Endothelial cell of umbilical vein (primary cell): ENCODE results near the gene MMP28. TPM values are rescaled to one million over a fixed set of nuclear protein-coding genes. Genes with fewer than 3 reads are reported as not detected.
A peak's percentile ranks its signal among the peaks of the same experiment; 100 is the strongest.

Experiments used
- BruUV-seq: library from RNA; stranded (reverse); fragments of 400-500 nt; replicated peaks from 2 replicates; lab custom pipeline; 2021; lab: Mats Ljungman, UMichigan
- CTCF ChIA-PET: fragments of 300-600, 350-600 bp; sonication (Branson Sonifier 250); formaldehyde crosslinking; loops from one replicate; lab custom pipeline; 2021; ENCODE audit warnings: antibody characterized with exemption, inconsistent platforms; lab: Charles Lee
- POLR2A ChIA-PET: fragments of 300-600, 350-600 bp; sonication (Branson Sonifier 250); formaldehyde crosslinking; loops from one replicate; lab custom pipeline; 2021; ENCODE audit warnings: antibody characterized with exemption, inconsistent platforms; lab: Charles Lee
- DNase-seq: peaks from one replicate; pipeline ENCODE4 v3.0.0-alpha.2; 2011; ENCODE audit warnings: low read depth, low spot score
- FAIRE-seq: peaks from 2 replicates; lab custom pipeline; 2011; peaks lifted over from hg19 to GRCh38; lab: Jason Lieb, UNC
- H2AFZ ChIP-seq: 2 replicates; pipeline ENCODE4 v1.6.0; 2012; ENCODE audit warnings: low read depth, low read length, control low read depth, inconsistent platforms
- H3K27ac ChIP-seq: 2 replicates; pipeline ENCODE4 v1.5.1; 2011; ENCODE audit warnings: low read depth, mild to moderate bottlenecking, control low read depth, low read length, moderate library complexity; ENCODE audit not compliant: insufficient read depth
- H3K27me3 ChIP-seq, 2 experiments: 2 replicates each; pipeline versions ENCODE4 v1.6.0 to v1.6.1; 2011; ENCODE audit warnings: low read length in 2 of 2, mixed read lengths in 1 of 2; ENCODE audit not compliant: control insufficient read depth in 2 of 2, insufficient read depth in 2 of 2
- H3K36me3 ChIP-seq, 2 experiments: 2 replicates in 1 of 2; 3 replicates in 1 of 2; pipeline ENCODE4 v1.5.1; 2011; ENCODE audit warnings: low read length in 2 of 2, mild to moderate bottlenecking in 1 of 2, moderate library complexity in 1 of 2; ENCODE audit not compliant: control insufficient read depth in 2 of 2, insufficient read depth in 2 of 2; ENCODE audit errors: extremely low read depth in 1 of 2
- H3K4me1 ChIP-seq: 3 replicates; pipeline ENCODE4 v1.5.1; 2011; ENCODE audit warnings: mild to moderate bottlenecking, low read length; ENCODE audit not compliant: control insufficient read depth, insufficient read depth; ENCODE audit errors: extremely low read depth
- H3K4me2 ChIP-seq: 2 replicates; pipeline ENCODE4 v1.6.1; 2011; ENCODE audit warnings: low read length, control low read depth, mixed read lengths; ENCODE audit not compliant: insufficient read depth
- H3K4me3 ChIP-seq, 3 experiments: fragments of 200-600 bp in 1 of 3; sonication (generic), shearing (Covaris generic) in 1 of 3; replicated peaks in 1 of 3; 2 replicates each; pipeline ENCODE4 v1.5.1; 2011 to 2016; ENCODE audit warnings: control low read depth in 3 of 3, low read length in 3 of 3, mild to moderate bottlenecking in 2 of 3, inconsistent platforms in 1 of 3, low read depth in 1 of 3, moderate library complexity in 1 of 3; ENCODE audit not compliant: insufficient read depth in 1 of 3
- H3K79me2 ChIP-seq: 2 replicates; pipeline ENCODE4 v1.6.0; 2012; ENCODE audit warnings: low read length, inconsistent platforms; ENCODE audit not compliant: control insufficient read depth, insufficient read depth
- H3K9ac ChIP-seq: replicated peaks from 2 replicates; pipeline ENCODE3; 2011; ENCODE audit warnings: low read length, control low read depth; ENCODE audit not compliant: insufficient read depth; ENCODE audit errors: extremely low read depth
- H3K9me1 ChIP-seq: replicated peaks from 3 replicates; pipeline ENCODE4 v1.6.0; 2011; ENCODE audit warnings: mild to moderate bottlenecking, low read length; ENCODE audit not compliant: control insufficient read depth, insufficient read depth; ENCODE audit errors: extremely low read depth
- H3K9me3 ChIP-seq: replicated peaks from 2 replicates; pipeline ENCODE4 v1.5.1; 2012; ENCODE audit warnings: low read length, inconsistent platforms; ENCODE audit not compliant: control insufficient read depth, insufficient read depth
- H4K20me1 ChIP-seq: replicated peaks from 2 replicates; pipeline ENCODE3; 2011; ENCODE audit warnings: mild to moderate bottlenecking, low read length; ENCODE audit not compliant: control insufficient read depth, insufficient read depth; ENCODE audit errors: extremely low read depth
- EZH2 ChIP-seq: IDR thresholded peaks from 2 replicates; pipeline ENCODE4 v1.6.1; 2012; ENCODE audit warnings: borderline replicate concordance, low read depth, mild to moderate bottlenecking, moderate library complexity, low read length, inconsistent platforms; ENCODE audit not compliant: severe bottlenecking
- FOS ChIP-seq: IDR thresholded peaks from 2 replicates; pipeline ENCODE4 v1.6.1; 2011; ENCODE audit warnings: mild to moderate bottlenecking, low read length, moderate library complexity, borderline replicate concordance; ENCODE audit not compliant: insufficient read depth
- GATA2 ChIP-seq: IDR thresholded peaks from 2 replicates; pipeline ENCODE4 v1.7.0; 2011; ENCODE audit warnings: low read depth, mild to moderate bottlenecking, moderate library complexity, mixed read lengths, low read length; ENCODE audit not compliant: insufficient read length, insufficient read depth
- JUN ChIP-seq: IDR thresholded peaks from 2 replicates; pipeline ENCODE4 v1.6.1; 2011; ENCODE audit warnings: borderline replicate concordance, low read depth; ENCODE audit not compliant: insufficient read length, insufficient read depth
- MYC ChIP-seq: IDR thresholded peaks from one replicate; pipeline ENCODE4 v1.6.1; 2011; ENCODE audit warnings: mild to moderate bottlenecking, low read depth, low read length
- POLR2AphosphoS5 ChIP-seq: IDR thresholded peaks from 2 replicates; pipeline ENCODE4 v1.6.1; 2012; ENCODE audit warnings: low read depth, mild to moderate bottlenecking, control low read depth, low read length, moderate library complexity; ENCODE audit not compliant: insufficient read depth
- dilution Hi-C: fragments of 300-500 bp; cut with MboI; formaldehyde crosslinking; loops from one replicate; pipeline ENCODE4 v1.15.0; 2019; ENCODE audit warnings: low sequenced_read_pairs; ENCODE audit not compliant: extremely low pct_ligation_motif_present
- intact Hi-C: fragments of 100-400 bp; cut with micrococcal nuclease; formaldehyde crosslinking; loops from one replicate; pipeline ENCODE4 v1.10.0; 2022
- polyA plus RNA-seq, 4 experiments: library from polyadenylated mRNA; depleted of rRNA in 3 of 4; stranded (reverse) in 3 of 4; unstranded in 1 of 4; fragments of >200 nt; gene quantifications; 2 replicates each; pipeline versions ENCODE4 v1.2.1 to v1.2.3, GENCODE V29; 2011 to 2012; ENCODE audit warnings: missing spikeins in 1 of 4
- total RNA-seq: library from RNA; stranded (reverse); gene quantifications from 2 replicates; pipeline ENCODE4 v1.2.3, GENCODE V29; 2021
- TF ChIP-seq, protein P1 (sequence below), 2 donors: IDR thresholded peaks; 1 replicate in 1 of 2; 2 replicates in 1 of 2; pipeline ENCODE4 v1.5.1; 2011; ENCODE audit warnings: low read length in 2 of 2, mild to moderate bottlenecking in 2 of 2, moderate library complexity in 2 of 2, control low read depth in 1 of 2, inconsistent platforms in 1 of 2, low read depth in 1 of 2; ENCODE audit not compliant: insufficient read depth in 1 of 2; ENCODE audit errors: extremely low read depth in 1 of 2

The MMP28 gene
- total and polyA plus RNA-seq, 2 donors (not counting 3 experiments of a cell fraction or from before 2014, with no cell fraction given): 6.1 to 7.1 TPM

DNA sequence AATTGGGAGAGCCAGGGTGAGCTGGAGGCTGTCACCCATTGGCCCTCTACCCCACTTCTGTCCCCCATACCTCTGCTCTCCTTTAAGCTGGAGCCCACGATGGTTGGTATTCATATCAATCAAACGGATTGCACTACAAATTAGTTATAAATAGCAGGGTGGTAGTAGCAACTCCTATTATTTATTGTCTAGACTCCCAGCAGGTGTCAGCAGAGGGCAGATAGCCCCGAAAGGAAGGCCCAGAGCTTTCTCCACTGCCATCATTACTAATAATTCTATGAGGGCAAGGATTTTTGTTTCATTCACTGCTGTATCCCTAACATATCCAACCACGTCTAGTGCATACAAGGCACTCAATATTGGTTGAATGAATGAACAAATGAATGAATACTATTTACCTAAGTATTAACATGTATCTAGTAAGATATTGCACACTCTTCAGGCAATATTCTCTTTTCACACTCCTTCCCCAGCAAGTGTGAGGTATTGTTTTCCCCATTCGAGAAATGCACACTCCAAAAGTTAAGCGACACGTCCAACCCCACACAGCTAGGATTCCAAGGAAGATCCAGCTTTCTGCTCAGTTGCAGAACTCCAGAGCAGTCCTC lies 28.4 kb downstream of the MMP28 start:
- Histone ChIP-seq H3K27me3 (peaks cover 2 to 3% of the 10 kb centered on the region in 2 experiments), H3K27ac (no peak overlapping the region), H3K9me1 (no peaks in the 10 kb centered on the region), H3K36me3 (no peaks in the 10 kb centered on the region), H2AFZ (no peak overlapping the region), H3K4me3 (no peak overlapping the region), H3K79me2 (no peaks in the 10 kb centered on the region), H3K4me2 (no peak overlapping the region), H3K4me1 (peaks cover 7% of the 10 kb centered on the region), H3K9ac (no peak overlapping the region), H3K9me3 (no peaks in the 10 kb centered on the region), H4K20me1 (no peaks in the 10 kb centered on the region)
- BruUV-seq: no TSS peak
- intact Hi-C loops: no loop called here
- FAIRE-seq (no peak), DNase-seq (peak; percentile 60)
- dilution Hi-C loops: no loop called here
- ChIA-PET POLR2A (interaction anchor here (1.0 kb wide), 1 partner anchor 42 kb away, joined by 8 read pairs; the partner anchor contains the start of gene TAF15), CTCF (interaction anchor here (0.5 to 8.5 kb wide), 15 partner anchors 10 to 154 kb away, joined by 3 to 453 read pairs (median 6); partner anchors contain the start of genes MMP28 and TAF15)
- TF ChIP-seq, protein P1, sequence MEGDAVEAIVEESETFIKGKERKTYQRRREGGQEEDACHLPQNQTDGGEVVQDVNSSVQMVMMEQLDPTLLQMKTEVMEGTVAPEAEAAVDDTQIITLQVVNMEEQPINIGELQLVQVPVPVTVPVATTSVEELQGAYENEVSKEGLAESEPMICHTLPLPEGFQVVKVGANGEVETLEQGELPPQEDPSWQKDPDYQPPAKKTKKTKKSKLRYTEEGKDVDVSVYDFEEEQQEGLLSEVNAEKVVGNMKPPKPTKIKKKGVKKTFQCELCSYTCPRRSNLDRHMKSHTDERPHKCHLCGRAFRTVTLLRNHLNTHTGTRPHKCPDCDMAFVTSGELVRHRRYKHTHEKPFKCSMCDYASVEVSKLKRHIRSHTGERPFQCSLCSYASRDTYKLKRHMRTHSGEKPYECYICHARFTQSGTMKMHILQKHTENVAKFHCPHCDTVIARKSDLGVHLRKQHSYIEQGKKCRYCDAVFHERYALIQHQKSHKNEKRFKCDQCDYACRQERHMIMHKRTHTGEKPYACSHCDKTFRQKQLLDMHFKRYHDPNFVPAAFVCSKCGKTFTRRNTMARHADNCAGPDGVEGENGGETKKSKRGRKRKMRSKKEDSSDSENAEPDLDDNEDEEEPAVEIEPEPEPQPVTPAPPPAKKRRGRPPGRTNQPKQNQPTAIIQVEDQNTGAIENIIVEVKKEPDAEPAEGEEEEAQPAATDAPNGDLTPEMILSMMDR (IDR thresholded peaks at IDR 0.05; ENCODE audit: extremely low read depth in 1 of 2, insufficient read depth in 1 of 2, low read depth in 1 of 2, low read length in 2 of 2): peak; percentile 41 to 57
- no peak for TF ChIP-seq EZH2

DNA sequence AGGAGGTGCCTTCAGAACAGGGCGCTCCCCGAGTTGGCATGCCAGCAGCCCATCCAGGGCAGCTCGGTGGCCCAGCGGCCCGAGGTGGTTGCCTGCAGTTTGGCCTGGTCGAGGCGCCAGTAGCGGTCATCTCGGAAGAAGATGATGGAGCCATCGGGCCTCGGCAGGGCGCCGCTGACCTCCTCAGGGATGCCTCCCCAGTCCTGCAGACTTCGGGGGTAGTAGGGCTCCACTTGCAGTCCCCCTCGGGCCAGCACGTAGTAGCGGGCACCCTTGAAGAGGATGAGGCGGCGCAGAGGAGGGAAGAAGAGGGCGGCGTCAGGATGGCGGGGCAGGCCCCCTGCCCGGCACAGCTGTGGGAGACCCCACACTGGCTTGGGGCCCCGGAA lies 29.0 kb downstream of the MMP28 start:
- Histone ChIP-seq H3K9me3 (no peaks in the 10 kb centered on the region), H3K27me3 (peaks cover 2 to 3% of the 10 kb centered on the region in 2 experiments), H3K36me3 (no peaks in the 10 kb centered on the region), H3K9ac (no peak overlapping the region), H2AFZ (no peak overlapping the region), H3K4me1 (peaks cover 7% of the 10 kb centered on the region), H3K27ac (no peak overlapping the region), H3K4me3 (no peak overlapping the region), H4K20me1 (no peaks in the 10 kb centered on the region), H3K4me2 (no peak overlapping the region), H3K79me2 (no peaks in the 10 kb centered on the region), H3K9me1 (no peaks in the 10 kb centered on the region)
- no TSS peak for BruUV-seq
- FAIRE-seq (no peak), DNase-seq (no peak)
- intact Hi-C loops: no loop called here
- no peak for TF ChIP-seq EZH2
- no peak for TF ChIP-seq JUN
- TF ChIP-seq GATA2: no peak
- no peak for TF ChIP-seq FOS
- no peak for TF ChIP-seq MYC
- no peak for TF ChIP-seq POLR2AphosphoS5
- POLR2A ChIA-PET: interaction anchor here (1.0 kb wide), 1 partner anchor 42 kb away, joined by 8 read pairs; the partner anchor contains the start of gene TAF15
- dilution Hi-C loops: no loop called here
- CTCF ChIA-PET: interaction anchor here (1.0 to 8.5 kb wide), 12 partner anchors 10 to 153 kb away, joined by 4 to 453 read pairs (median 6); partner anchors contain the start of gene TAF15
